Lower leg skin (tissue), 4 donors: ENCODE results near the gene TNS3. TPM values are rescaled to one million over a fixed set of nuclear protein-coding genes. Genes with fewer than 3 reads are reported as not detected.

Experiments used
- DNase-seq, 2 donors: peaks; one replicate each; pipeline ENCODE4 v3.0.0-alpha.2; 2019; ENCODE audit warnings: low spot score in 2 of 2
- H3K4me3 ChIP-seq: fragments of 200-600 bp; sonication (generic); 2 replicates; pipeline ENCODE4 v1.5.1; 2017; ENCODE audit warnings: mild to moderate bottlenecking, low read depth; ENCODE audit not compliant: poor library complexity, severe bottlenecking
- CTCF ChIP-seq, 3 donors: fragments of 450-650 bp; IDR thresholded peaks; one replicate each; pipeline ENCODE4 v1.5.1; 2016; ENCODE audit warnings: antibody characterized with exemption in 3 of 3, mild to moderate bottlenecking in 3 of 3, moderate library complexity in 2 of 3
- POLR2A ChIP-seq, 2 donors: fragments of 450-650 bp; IDR thresholded peaks; one replicate each; pipeline ENCODE4 v1.6.1; 2016 to 2017; ENCODE audit warnings: antibody characterized with exemption in 2 of 2, mild to moderate bottlenecking in 1 of 2, moderate library complexity in 1 of 2
- WGBS, 2 donors: methylation state at CpG; one replicate each; pipeline ENCODE4 v1.1.5; 2018; 5-methylcytosine and 5-hydroxymethylcytosine counted together
- intact Hi-C: fragments of 100-400 bp; cut with DNase I; formaldehyde crosslinking; loops from one replicate; pipeline ENCODE4 v1.15.0; 2023; ENCODE audit warnings: low total_unique reads
- total RNA-seq, 4 donors: library from RNA; depleted of rRNA; stranded (reverse); fragments of >200 nt; gene quantifications; one replicate each; pipeline ENCODE4 v1.1.0, GENCODE V29; 2016

TNS3 gene
- total RNA-seq, 4 donors from 2014 or later = 19.5 to 33.9 (median 25.5) TPM

DNA sequence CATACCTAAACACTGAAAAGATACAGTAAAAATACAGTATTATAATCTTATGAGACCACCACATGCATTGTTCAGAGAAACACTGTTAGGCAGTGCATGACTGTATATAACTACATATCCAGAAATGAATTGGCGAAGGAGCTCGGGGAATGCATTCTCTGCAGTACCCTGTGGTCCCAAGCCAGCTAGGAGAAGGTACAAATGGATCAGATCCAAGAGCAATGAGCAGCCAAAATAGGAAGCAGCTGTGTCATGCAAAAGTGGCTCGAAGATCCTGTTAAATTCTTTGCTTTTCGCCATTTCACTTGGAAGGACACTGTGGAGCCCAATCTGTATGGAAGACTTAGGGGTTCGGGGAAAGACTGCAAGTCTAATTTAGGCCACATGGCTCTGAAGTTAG lies 334.8 kb downstream of the TNS3 start:
- DNase-seq = no peak
- H3K4me3 ChIP-seq = no peak overlapping the region
- TF ChIP-seq POLR2A (IDR thresholded peaks at IDR 0.05) = no peak
- TF ChIP-seq CTCF (IDR thresholded peaks at IDR 0.05) = no peak
- intact Hi-C loops = loop anchor here (10.0 kb wide), 1 partner anchor 132 kb away; no protein-coding TSS in a partner anchor
- 68 to 72% methylated on average over 5 of the region's 5 CpGs for WGBS, 2 donors

GRCh38 chr7:47244692-47245091 lies 337.2 kb downstream of the TNS3 start:
- DNase-seq = peak in 1 of 2 donors; percentile 46
- intact Hi-C loops = loop anchor here (10.0 kb wide), 1 partner anchor 130 kb away; no protein-coding TSS in a partner anchor
- no peak for TF ChIP-seq CTCF (IDR thresholded peaks at IDR 0.05)
- no peak for TF ChIP-seq POLR2A (IDR thresholded peaks at IDR 0.05)

DNA sequence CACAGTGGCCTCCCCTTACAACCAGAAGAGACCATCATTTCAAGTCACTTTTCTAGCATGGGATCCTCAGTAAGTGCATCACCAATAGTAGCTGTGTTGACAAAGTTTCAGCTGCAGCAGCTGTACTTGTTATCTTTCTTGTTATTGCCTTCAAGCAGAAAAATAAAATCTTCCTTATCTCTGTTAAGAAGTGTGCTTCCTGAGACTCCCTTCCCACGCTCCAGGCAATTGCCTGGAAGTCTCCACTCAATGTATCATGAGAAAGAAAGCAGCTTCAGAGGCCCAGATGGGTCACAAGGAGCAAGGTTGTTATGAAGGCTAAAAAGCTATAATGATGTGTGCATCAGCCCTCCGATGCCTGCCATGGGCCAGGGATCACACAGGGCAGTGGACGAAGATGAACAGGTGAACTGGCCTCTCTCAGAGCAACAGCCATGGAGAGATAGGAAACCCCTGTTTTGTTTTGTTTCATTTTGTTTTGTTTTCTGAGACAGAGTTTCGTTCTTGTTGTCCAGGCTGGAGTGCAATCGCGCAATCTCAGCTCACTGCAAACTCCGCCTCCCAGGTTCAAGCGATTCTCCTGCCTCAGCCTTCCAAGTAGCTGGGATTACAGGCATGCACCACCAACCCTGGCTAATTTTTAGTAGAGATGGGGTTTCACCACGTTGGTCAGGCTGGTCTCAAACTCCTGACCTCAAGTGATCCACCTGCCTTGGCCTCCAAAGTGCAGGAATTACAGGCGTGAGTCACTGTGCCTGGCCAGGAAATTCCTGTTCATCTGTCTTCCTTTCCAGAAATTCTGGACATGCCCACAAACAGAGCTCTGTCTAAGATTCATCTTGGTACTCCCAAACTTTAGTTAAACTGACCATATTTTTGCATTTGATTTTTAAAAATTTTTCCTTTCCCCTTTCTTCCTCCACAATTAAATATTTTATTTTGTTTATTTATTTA lies 340.5 kb downstream of the TNS3 start:
- 84 to 89% methylated on average over 10 of the region's 10 CpGs for WGBS, 2 donors
- peak in 1 of 2 donors; percentile 69 for DNase-seq
- no peak overlapping the region for H3K4me3 ChIP-seq
- TF ChIP-seq CTCF (IDR thresholded peaks at IDR 0.05) (no peak), POLR2A (IDR thresholded peaks at IDR 0.05) (no peak)
- intact Hi-C loops = loop anchor here (10.0 kb wide), 1 partner anchor 127 kb away; no protein-coding TSS in a partner anchor

More at GRCh38 chr7:47244692-47245091, 337.2 kb downstream of the TNS3 start:
- no peak overlapping the region for H3K4me3 ChIP-seq

GRCh38 chr7:47239931-47240421 lies 341.9 kb downstream of the TNS3 start:
- TF ChIP-seq CTCF (IDR thresholded peaks at IDR 0.05) = no peak
- no peak for TF ChIP-seq POLR2A (IDR thresholded peaks at IDR 0.05)
- H3K4me3 ChIP-seq = no peak overlapping the region
- intact Hi-C loops = loop anchor here (10.0 kb wide), 1 partner anchor 125 kb away; no protein-coding TSS in a partner anchor
- DNase-seq = peak in 1 of 2 donors; percentile 76
- 60 to 74% methylated on average over 3 of the region's 3 CpGs for WGBS, 2 donors

DNA sequence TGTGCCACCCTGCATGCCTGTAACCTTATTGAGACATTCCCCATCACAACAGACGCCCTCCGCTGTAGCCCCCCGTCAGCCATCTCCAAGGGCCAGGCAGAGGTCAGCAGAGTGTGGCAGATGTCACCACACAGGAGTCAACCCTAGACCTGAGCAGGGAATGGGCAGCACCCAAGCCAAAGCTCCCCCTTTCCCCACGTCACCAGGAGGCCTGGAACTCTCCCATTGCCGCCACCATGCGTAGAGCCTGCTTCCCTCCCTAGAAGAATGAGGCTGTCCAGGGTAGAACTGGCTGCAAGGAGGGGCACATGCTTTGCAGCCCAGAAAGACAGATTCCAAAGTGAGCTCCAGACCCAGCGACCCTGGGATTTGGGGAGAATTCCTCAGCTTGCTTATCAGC lies 342.9 kb downstream of the TNS3 start:
- intact Hi-C loops = no loop called here
- WGBS, 2 donors = 77 to 79% methylated on average over 6 to 7 of the region's 7 CpGs
- DNase-seq = peak in 1 of 2 donors; percentile 84
- TF ChIP-seq CTCF (IDR thresholded peaks at IDR 0.05) (no peak), POLR2A (IDR thresholded peaks at IDR 0.05) (no peak)
- no peak overlapping the region for H3K4me3 ChIP-seq
